ENCODE measurements around the gene CCNK.

GRCh38 chr14:99561864-99562263 is 80.7 kb downstream of the CCNK start:
- TF ChIP-seq EZH2 (IDR thresholded peaks at IDR 0.05) = no peak
- TF ChIP-seq POLR2AphosphoS5 (IDR thresholded peaks at IDR 0.05; ENCODE audit: borderline replicate concordance, low read depth, low read length) = no peak
